ENCODE measurements around the gene SULF2. TPM values are rescaled to one million over a fixed set of nuclear protein-coding genes. Genes with fewer than 3 reads are reported as not detected.

SULF2 gene
- total RNA-seq, 2 experiments from 2014 or later, result 0.17 to 0.34 TPM

DNA sequence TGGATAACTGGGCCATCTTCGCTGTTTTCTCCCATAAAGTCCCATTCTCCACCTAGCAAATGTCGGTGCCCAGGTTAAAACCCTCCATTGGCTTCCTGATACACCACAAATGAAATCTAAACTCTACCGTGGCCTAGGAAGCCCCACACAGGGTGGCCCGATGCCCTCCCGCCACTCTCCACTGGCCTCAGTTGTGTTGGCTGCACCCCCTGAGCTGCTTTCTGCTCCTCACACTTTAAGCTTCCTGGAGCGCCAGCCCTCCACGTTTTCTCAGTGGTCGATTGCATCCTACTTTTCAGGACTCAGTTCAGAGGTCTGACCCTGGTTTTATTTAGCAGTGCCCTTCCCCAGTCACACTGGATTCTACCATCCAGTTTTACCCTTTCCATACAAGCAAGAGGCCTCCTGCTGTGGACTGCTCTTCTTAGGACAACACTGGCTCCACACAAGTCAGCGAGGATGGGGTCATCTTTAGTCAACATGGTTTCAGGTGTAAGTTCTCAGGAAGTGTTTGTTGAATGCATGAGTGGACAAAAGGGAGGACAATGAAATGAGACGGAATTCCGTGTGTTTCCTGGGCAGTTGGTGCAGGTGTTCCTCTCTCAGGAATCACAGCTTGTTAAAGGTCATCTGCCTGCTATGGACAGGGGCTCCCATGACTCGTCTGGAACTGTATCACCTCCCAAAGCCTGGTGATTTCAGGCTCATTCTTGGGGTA, 124.1 kb downstream of the SULF2 start:
- Mint-ChIP-seq H3K9me3 (no peaks in the 10 kb centered on the region), H3K4me3 (no peak overlapping the region), H3K27ac (no peak overlapping the region), H3K27me3 (no peaks in the 10 kb centered on the region), H3K4me1 (ENCODE audit: low read depth) (peaks cover 2% of the 10 kb centered on the region), H3K36me3 (peaks cover 21% of the 10 kb centered on the region)
- no peak for DNase-seq
- ChIA-PET POLR2A (no interaction called here), CTCF (interaction anchor here (0.6 to 3.8 kb wide), 5 partner anchors 12 to 959 kb away, joined by 3 to 20 read pairs (median 3); no protein-coding TSS in a partner anchor)
- intact Hi-C loops (cut with micrococcal nuclease), result loop anchor here (5.0 to 10.0 kb wide), 2 partner anchors 466 to 961 kb away; no protein-coding TSS in a partner anchor

DNA sequence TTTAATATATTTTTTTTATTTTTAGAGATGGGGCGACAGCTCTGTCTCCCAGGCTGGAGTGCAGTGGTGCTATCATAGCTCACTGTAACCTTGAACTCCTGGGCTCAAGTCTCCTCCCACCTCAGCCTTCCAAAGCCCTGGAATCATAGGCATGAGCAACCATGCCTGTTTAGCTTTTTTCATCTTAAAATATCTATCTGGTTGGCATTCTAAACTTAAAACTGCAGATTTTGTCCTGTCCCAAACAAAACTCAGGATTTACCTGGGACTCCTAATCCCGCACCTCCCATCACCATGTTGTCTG, 124.7 kb downstream of the SULF2 start:
- H3K27me3 Mint-ChIP-seq, result no peaks in the 10 kb centered on the region
- POLR2A ChIA-PET, result no interaction called here
- no peaks in the 10 kb centered on the region for H3K9me3 Mint-ChIP-seq
- no peak for DNase-seq
- H3K36me3 Mint-ChIP-seq, result peaks cover 22% of the 10 kb centered on the region
- no peak overlapping the region for H3K27ac Mint-ChIP-seq
- H3K4me3 Mint-ChIP-seq, result no peak overlapping the region
- H3K4me1 Mint-ChIP-seq (ENCODE audit: low read depth), result peaks cover 2% of the 10 kb centered on the region
- CTCF ChIA-PET, result interaction anchor here (1.2 to 1.4 kb wide), 3 partner anchors 11 to 960 kb away, joined by 3 to 6 read pairs (median 5); no protein-coding TSS in a partner anchor
- intact Hi-C loops (cut with micrococcal nuclease), result loop anchor here (5.0 to 10.0 kb wide), 2 partner anchors 466 to 962 kb away; no protein-coding TSS in a partner anchor

DNA sequence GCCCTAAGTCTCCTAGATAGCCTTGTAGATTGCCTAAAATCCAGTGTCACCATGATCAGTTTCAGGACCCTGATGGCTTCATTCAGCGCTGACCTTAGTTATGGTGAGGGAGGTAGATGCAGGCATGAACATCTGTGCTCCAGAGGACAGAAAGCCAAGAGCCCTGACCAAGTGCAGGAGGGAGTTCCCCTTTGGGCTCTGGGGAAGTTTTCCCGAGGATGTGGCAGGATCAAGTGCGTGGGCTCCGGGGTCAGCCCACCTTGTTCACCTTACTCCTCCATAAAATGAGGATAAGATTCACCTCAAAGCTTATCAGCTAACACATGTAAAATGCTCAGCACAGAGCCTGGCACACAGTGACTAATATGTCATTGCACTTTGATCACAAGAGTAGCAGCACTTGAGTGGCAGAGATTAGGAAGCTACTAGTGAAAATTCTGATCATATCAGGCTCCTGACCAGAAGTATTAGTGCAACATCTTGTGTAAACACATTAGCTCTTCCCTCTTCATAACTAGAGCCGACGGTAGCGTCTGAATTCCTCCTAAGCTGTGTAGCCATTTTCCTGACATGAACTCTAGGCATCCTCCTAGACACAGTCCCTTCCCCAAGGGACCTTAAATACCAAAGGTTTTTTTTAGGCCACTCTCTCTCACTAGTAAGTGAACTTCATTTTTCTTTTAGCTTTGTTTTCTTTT, 125.2 kb downstream of the SULF2 start:
- Mint-ChIP-seq H3K9me3 (no peaks in the 10 kb centered on the region), H3K27ac (peak overlapping the region; percentile 30), H3K4me3 (no peak overlapping the region), H3K27me3 (no peaks in the 10 kb centered on the region), H3K4me1 (ENCODE audit: low read depth) (peaks cover 2% of the 10 kb centered on the region), H3K36me3 (peaks cover 24% of the 10 kb centered on the region)
- no peak for DNase-seq
- ChIA-PET POLR2A (no interaction called here), CTCF (interaction anchor here (1.2 to 1.4 kb wide), 3 partner anchors 11 to 960 kb away, joined by 3 to 6 read pairs (median 5); no protein-coding TSS in a partner anchor)
- intact Hi-C loops (cut with micrococcal nuclease), result loop anchor here (5.0 to 10.0 kb wide), 2 partner anchors 465 to 962 kb away; no protein-coding TSS in a partner anchor

DNA sequence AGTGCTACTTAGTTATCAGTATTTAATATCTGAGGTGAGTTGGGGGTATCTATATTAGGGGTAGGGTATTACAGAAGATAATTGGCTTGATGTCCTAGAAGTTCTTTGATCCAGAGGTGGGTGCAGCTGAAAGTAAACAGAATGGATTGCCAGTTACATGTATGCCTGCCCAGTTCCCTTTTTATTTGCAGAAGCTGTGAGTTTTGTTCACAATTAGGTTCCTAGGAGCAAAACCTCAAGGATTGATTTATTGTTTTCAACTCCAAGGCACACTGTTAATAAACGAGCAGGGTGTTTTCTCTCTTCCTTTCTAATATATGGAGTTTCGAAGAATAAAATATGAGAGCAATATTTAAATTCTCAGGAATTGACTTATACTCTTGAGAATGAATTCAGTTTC, 129.0 kb downstream of the SULF2 start:
- no peaks in the 10 kb centered on the region for H3K27me3 Mint-ChIP-seq
- H3K27ac Mint-ChIP-seq, result no peak overlapping the region
- peaks cover 45% of the 10 kb centered on the region for H3K36me3 Mint-ChIP-seq

DNA sequence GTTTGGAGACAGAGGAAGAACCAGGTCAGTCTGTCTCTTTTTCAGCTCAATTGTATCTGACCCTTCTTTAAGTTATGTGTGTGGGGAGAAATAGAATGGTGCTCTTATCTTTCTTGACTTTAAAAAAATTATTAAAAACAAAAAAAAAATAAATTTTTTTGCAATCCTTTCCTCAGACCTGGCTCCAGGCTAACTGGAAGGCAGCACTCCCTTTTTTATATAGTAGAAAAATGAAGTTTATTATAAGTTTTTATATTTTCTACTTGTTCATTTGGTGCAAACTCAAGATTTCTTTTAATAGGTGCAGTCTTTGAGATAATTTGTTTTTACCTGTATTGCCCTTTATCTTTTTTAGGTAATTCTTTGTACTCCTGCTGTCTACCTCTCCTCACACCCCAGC, 129.6 kb downstream of the SULF2 start:
- ChIA-PET CTCF (no interaction called here), POLR2A (no interaction called here)
- no peak overlapping the region for H3K4me3 Mint-ChIP-seq
- no peak overlapping the region for H3K27ac Mint-ChIP-seq
- H3K27me3 Mint-ChIP-seq, result no peaks in the 10 kb centered on the region
- H3K36me3 Mint-ChIP-seq, result peaks cover 44% of the 10 kb centered on the region
- no peak for DNase-seq
- no peaks in the 10 kb centered on the region for H3K4me1 Mint-ChIP-seq (ENCODE audit: low read depth)
- H3K9me3 Mint-ChIP-seq, result no peaks in the 10 kb centered on the region
- intact Hi-C loops (cut with micrococcal nuclease), result no loop called here

More for the DNA sequence above, 129.0 kb downstream of the SULF2 start:
- DNase-seq, result no peak
- ChIA-PET CTCF (no interaction called here), POLR2A (no interaction called here)
- H3K9me3 Mint-ChIP-seq, result no peaks in the 10 kb centered on the region
- intact Hi-C loops (cut with micrococcal nuclease), result no loop called here
- no peaks in the 10 kb centered on the region for H3K4me1 Mint-ChIP-seq (ENCODE audit: low read depth)
- H3K4me3 Mint-ChIP-seq, result no peak overlapping the region

DNA sequence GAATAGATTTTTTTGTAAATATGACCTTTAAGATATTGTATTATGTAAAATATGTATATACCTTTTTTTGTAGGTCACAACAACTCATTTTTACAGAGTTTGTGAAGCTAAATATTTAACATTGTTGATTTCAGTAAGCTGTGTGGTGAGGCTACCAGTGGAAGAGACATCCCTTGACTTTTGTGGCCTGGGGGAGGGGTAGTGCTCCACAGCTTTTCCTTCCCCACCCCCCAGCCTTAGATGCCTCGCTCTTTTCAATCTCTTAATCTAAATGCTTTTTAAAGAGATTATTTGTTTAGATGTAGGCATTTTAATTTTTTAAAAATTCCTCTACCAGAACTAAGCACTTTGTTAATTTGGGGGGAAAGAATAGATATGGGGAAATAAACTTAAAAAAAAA, 130.9 kb downstream of the SULF2 start:
- H3K27me3 Mint-ChIP-seq, result no peaks in the 10 kb centered on the region
- no peak overlapping the region for H3K4me3 Mint-ChIP-seq
- no peak for DNase-seq
- peaks cover 49% of the 10 kb centered on the region for H3K36me3 Mint-ChIP-seq
- intact Hi-C loops (cut with micrococcal nuclease), result no loop called here
- no peaks in the 10 kb centered on the region for H3K9me3 Mint-ChIP-seq
- ChIA-PET POLR2A (no interaction called here), CTCF (interaction anchor here (0.7 kb wide), 1 partner anchor 44 kb away, joined by 3 read pairs; no protein-coding TSS in a partner anchor)
- H3K27ac Mint-ChIP-seq, result no peak overlapping the region
- H3K4me1 Mint-ChIP-seq (ENCODE audit: low read depth), result no peaks in the 10 kb centered on the region

DNA sequence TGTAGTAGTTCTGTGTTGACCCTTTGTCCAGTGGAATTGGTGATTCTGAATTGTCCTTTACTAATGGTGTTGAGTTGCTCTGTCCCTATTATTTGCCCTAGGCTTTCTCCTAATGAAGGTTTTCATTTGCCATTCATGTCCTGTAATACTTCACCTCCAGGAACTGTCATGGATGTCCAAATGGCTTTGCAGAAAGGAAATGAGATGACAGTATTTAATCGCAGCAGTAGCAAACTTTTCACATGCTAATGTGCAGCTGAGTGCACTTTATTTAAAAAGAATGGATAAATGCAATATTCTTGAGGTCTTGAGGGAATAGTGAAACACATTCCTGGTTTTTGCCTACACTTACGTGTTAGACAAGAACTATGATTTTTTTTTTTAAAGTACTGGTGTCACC, 131.4 kb downstream of the SULF2 start:
- Mint-ChIP-seq H3K4me3 (no peak overlapping the region), H3K9me3 (no peaks in the 10 kb centered on the region), H3K27me3 (no peaks in the 10 kb centered on the region), H3K4me1 (ENCODE audit: low read depth) (no peaks in the 10 kb centered on the region), H3K36me3 (peaks cover 50% of the 10 kb centered on the region), H3K27ac (peak overlapping the region; percentile 38)
- intact Hi-C loops (cut with micrococcal nuclease), result no loop called here
- DNase-seq, result no peak
- ChIA-PET POLR2A (no interaction called here), CTCF (interaction anchor here (0.7 kb wide), 1 partner anchor 43 kb away, joined by 3 read pairs; no protein-coding TSS in a partner anchor)

DNA sequence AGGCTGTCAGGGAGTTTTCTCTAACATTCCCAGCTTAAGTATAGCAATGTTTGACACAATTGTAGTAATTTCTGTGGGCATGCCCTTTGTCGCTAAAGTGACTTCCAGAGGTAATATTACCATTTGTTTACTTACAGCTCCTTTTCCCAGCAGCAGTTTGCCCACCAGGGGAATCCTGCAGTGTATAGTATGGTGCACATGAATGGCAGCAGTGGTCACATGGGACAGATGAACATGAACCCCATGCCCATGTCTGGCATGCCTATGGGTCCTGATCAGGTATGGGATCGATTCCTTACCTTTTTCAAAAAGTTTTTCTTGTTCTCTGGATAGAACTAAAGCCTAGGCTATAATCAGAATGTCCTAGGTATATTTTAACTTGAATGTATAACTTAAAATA, 132.5 kb downstream of the SULF2 start:
- Mint-ChIP-seq H3K4me1 (ENCODE audit: low read depth) (no peaks in the 10 kb centered on the region), H3K4me3 (no peak overlapping the region), H3K36me3 (peaks cover 52% of the 10 kb centered on the region), H3K9me3 (no peaks in the 10 kb centered on the region), H3K27ac (peak overlapping the region; percentile 23), H3K27me3 (no peaks in the 10 kb centered on the region)
- ChIA-PET POLR2A (no interaction called here), CTCF (interaction anchor here (1.0 kb wide), 1 partner anchor 12 kb away, joined by 3 read pairs; no protein-coding TSS in a partner anchor)
- no peak for DNase-seq
- intact Hi-C loops (cut with micrococcal nuclease), result no loop called here

DNA sequence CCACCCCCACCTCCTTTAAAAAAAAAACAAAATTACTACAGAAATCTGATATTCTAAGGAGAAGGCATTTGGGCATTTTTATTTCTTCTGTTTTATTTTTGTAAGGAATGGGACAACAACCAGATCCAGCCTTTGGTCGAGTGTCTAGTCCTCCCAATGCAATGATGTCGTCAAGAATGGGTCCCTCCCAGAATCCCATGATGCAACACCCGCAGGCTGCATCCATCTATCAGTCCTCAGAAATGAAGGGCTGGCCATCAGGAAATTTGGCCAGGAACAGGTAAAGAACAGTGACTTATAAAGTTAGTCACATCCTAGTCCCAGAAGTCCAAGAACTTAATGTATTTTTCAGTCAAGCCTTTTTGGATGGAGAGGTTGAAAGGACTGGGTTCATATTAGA, 133.0 kb downstream of the SULF2 start:
- Mint-ChIP-seq H3K4me1 (ENCODE audit: low read depth) (no peaks in the 10 kb centered on the region), H3K27me3 (no peaks in the 10 kb centered on the region), H3K27ac (no peak overlapping the region), H3K36me3 (peaks cover 50% of the 10 kb centered on the region), H3K4me3 (no peak overlapping the region), H3K9me3 (no peaks in the 10 kb centered on the region)
- intact Hi-C loops (cut with micrococcal nuclease), result no loop called here
- DNase-seq, result no peak
- CTCF ChIA-PET, result no interaction called here
- POLR2A ChIA-PET, result no interaction called here

DNA sequence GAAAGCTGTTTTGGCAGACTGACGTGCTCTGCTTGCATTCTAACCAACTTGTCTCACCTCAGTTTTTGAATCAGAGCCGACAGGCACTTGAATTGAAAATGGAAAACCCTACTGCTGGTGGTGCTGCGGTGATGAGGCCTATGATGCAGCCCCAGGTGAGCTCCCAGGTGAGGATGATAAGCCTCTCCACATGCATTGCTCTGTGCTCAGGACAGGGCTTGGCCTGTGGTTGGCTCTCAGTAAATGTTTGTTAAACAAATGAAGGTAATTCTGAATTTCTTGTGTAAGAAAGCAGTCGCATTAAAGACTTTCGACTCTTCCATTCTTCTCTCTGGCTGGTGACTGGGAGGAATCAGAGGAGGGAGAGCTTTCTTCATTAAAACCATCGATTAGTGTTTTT, 136.3 kb downstream of the SULF2 start:
- CTCF ChIA-PET, result interaction anchor here (1.4 to 2.7 kb wide), 2 partner anchors 12 to 15 kb away, joined by 6 to 18 read pairs; no protein-coding TSS in a partner anchor
- no peak overlapping the region for H3K27ac Mint-ChIP-seq
- intact Hi-C loops (cut with micrococcal nuclease), result no loop called here
- DNase-seq, result no peak
- no peaks in the 10 kb centered on the region for H3K27me3 Mint-ChIP-seq
- POLR2A ChIA-PET, result no interaction called here
- H3K4me3 Mint-ChIP-seq, result no peak overlapping the region
- no peaks in the 10 kb centered on the region for H3K4me1 Mint-ChIP-seq (ENCODE audit: low read depth)
- H3K36me3 Mint-ChIP-seq, result peaks cover 57% of the 10 kb centered on the region
- no peaks in the 10 kb centered on the region for H3K9me3 Mint-ChIP-seq

DNA sequence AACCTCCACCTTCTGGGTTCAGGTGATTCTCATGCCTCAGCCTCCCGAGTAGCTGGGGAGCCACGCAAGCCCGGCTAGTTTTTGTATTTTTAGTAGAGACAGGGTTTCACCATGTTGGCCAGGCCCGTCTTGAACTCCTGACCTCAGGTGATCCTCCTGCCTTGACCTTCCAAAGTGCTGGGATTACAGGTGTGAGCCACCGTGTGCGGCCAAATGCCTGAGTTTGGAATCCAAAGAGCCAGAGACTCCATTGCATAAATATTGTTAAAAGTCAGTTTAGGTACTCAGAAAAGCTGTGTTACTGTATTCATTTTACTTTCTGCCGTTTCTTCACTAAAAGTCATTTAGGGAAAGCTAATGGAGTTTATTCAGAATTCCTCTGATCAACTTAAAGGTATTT, 137.3 kb downstream of the SULF2 start:
- CTCF ChIA-PET, result no interaction called here
- peaks cover 57% of the 10 kb centered on the region for H3K36me3 Mint-ChIP-seq
- H3K27me3 Mint-ChIP-seq, result no peaks in the 10 kb centered on the region
- H3K4me3 Mint-ChIP-seq, result no peak overlapping the region
- H3K9me3 Mint-ChIP-seq, result no peaks in the 10 kb centered on the region
- POLR2A ChIA-PET, result no interaction called here
- DNase-seq, result no peak
- intact Hi-C loops (cut with micrococcal nuclease), result no loop called here
- H3K4me1 Mint-ChIP-seq (ENCODE audit: low read depth), result no peaks in the 10 kb centered on the region
- H3K27ac Mint-ChIP-seq, result no peak overlapping the region

DNA sequence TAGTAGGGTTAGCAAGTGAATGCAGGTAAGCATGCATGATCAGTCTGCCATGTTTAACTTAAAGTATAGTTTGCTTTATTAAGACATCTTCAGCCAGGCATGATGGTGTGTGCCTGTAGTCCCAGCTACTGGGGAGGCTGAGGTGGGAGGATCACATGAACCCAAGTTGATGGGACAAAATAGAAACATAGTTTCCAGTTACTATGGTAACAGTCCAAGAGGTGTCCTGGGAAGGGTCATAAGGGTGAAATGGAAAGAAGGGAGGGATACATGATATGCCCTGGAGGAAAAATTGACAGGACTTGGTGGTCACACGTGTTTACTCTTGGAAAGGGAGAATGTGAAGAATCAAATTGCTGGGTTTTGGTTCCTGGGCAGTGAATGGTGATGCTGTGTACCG, 139.6 kb downstream of the SULF2 start:
- intact Hi-C loops (cut with micrococcal nuclease), result no loop called here
- Mint-ChIP-seq H3K27ac (no peak overlapping the region), H3K36me3 (peaks cover 53% of the 10 kb centered on the region), H3K4me1 (ENCODE audit: low read depth) (no peaks in the 10 kb centered on the region), H3K9me3 (no peaks in the 10 kb centered on the region), H3K27me3 (no peaks in the 10 kb centered on the region), H3K4me3 (no peak overlapping the region)
- DNase-seq, result no peak
- ChIA-PET POLR2A (no interaction called here), CTCF (interaction anchor here (0.6 to 0.7 kb wide), 2 partner anchors 247 to 1344 kb away, joined by 3 to 4 read pairs; no protein-coding TSS in a partner anchor)
